Parathyroid adenoma (tissue), 2 donors: ENCODE results near the gene FUT1.
"Not testable (repeated sequence)": the region's sequence is repeated elsewhere in the genome, so short reads cannot be mapped to it uniquely, and the experiment has no call there.

Experiments
- H2AFZ ChIP-seq: fragments of 300-600 bp; sonication (generic); one replicate; pipeline ENCODE4 v1.7.0; 2017; ENCODE audit warnings: antibody characterized with exemption, mild to moderate bottlenecking
- H3K27ac ChIP-seq: fragments of 300-600 bp; sonication (generic); one replicate; pipeline ENCODE4 v1.7.0; 2017
- H3K27me3 ChIP-seq: fragments of 300-600 bp; sonication (generic); one replicate; pipeline ENCODE4 v1.7.0; 2017; ENCODE audit warnings: low read length; ENCODE audit not compliant: control insufficient read depth, insufficient read depth
- H3K36me3 ChIP-seq: fragments of 300-600 bp; sonication (generic); one replicate; pipeline ENCODE4 v1.7.0; 2017; ENCODE audit warnings: low read length; ENCODE audit not compliant: control insufficient read depth, insufficient read depth
- H3K4me1 ChIP-seq: fragments of 300-600 bp; sonication (generic); one replicate; pipeline ENCODE4 v1.7.0; 2017; ENCODE audit warnings: control low read depth
- H3K4me2 ChIP-seq: fragments of 300-600 bp; sonication (generic); one replicate; pipeline ENCODE4 v1.7.0; 2017; ENCODE audit warnings: low read length
- H3K4me3 ChIP-seq: fragments of 300-600 bp; sonication (generic); one replicate; pipeline ENCODE4 v1.7.0; 2017; ENCODE audit warnings: low read depth, low read length
- H3K79me2 ChIP-seq: fragments of 300-600 bp; sonication (generic); one replicate; pipeline ENCODE4 v1.7.0; 2017; ENCODE audit warnings: control low read depth
- H3K9ac ChIP-seq: fragments of 300-600 bp; sonication (generic); one replicate; pipeline ENCODE4 v1.7.0; 2017; ENCODE audit warnings: mild to moderate bottlenecking
- H3K9me3 ChIP-seq: fragments of 300-600 bp; sonication (generic); one replicate; pipeline ENCODE4 v1.7.0; 2017; ENCODE audit warnings: low read length; ENCODE audit not compliant: control insufficient read depth
- TF ChIP-seq, protein P1 (sequence below): fragments of 300-600 bp; sonication (generic); IDR thresholded peaks from one replicate; pipeline ENCODE4 v1.7.0; 2017; ENCODE audit warnings: antibody characterized with exemption, mild to moderate bottlenecking
- donor health status: primary hyperparathyroidism.

FUT1 gene

DNA sequence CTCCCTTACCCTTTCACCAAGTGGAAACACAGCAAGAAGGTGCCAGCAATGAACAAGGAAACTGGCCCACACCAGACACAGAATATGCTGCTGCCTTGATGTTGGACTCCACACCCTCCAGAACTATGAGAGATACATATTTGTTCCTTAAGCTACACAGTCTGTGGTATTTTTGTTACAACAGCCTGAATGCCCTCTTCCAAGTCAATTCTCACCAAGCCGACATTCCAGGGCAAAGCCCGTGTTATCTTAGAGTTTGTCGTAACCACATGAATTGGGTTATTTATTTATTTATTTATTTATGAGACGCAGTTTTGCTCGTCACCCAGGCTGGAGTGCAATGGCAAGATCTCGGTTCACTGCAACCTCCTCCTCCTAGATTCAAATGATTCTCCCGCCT, 17.8 kb upstream of the FUT1 start:
- Histone ChIP-seq H3K4me2 (no peak overlapping the region), H2AFZ (no peak overlapping the region), H3K27ac (no peak overlapping the region), H3K9me3 (no peaks in the 10 kb centered on the region), H3K36me3 (no peaks in the 10 kb centered on the region), H3K4me1 (no peaks in the 10 kb centered on the region), H3K4me3 (no peak overlapping the region), H3K27me3 (no peaks in the 10 kb centered on the region), H3K79me2 (no peaks in the 10 kb centered on the region), H3K9ac (no peak overlapping the region)
- TF ChIP-seq, protein P1, sequence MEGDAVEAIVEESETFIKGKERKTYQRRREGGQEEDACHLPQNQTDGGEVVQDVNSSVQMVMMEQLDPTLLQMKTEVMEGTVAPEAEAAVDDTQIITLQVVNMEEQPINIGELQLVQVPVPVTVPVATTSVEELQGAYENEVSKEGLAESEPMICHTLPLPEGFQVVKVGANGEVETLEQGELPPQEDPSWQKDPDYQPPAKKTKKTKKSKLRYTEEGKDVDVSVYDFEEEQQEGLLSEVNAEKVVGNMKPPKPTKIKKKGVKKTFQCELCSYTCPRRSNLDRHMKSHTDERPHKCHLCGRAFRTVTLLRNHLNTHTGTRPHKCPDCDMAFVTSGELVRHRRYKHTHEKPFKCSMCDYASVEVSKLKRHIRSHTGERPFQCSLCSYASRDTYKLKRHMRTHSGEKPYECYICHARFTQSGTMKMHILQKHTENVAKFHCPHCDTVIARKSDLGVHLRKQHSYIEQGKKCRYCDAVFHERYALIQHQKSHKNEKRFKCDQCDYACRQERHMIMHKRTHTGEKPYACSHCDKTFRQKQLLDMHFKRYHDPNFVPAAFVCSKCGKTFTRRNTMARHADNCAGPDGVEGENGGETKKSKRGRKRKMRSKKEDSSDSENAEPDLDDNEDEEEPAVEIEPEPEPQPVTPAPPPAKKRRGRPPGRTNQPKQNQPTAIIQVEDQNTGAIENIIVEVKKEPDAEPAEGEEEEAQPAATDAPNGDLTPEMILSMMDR = no peak

DNA sequence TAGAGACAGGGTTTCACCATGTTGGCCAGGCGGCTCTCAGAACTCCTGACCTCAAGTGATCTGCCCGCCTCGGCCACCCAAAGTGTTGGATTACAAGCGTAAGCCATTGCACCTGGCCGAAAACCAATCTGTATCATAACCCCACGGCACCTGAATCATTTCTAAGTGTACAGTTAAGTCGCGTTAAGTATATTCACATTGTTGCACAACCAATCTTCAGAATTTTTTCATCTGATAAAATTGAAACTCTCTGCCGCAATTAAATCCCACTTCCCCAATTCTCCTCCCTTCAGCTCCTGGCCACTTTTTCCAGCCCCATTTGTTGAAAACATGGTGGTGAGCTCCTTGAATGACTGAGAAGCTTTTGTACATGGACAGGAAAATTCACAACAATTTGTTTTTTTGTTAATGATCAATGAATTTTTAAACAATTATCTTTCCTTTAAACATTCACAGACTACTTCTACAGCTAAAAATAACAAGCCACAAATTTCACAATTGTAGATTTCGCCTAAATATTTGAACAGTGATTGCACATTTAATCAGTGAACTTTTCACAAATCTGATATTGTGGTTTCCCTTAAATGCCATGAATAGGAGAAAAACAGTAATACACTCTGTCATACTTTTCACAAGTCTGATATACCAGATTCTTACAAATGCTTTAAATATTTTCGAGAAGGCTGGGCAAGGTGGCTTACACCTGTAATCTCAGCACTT, 16.7 kb upstream of the FUT1 start:
- Histone ChIP-seq H3K36me3 (no peaks in the 10 kb centered on the region), H2AFZ (no peak overlapping the region), H3K9ac (no peak overlapping the region), H3K79me2 (no peaks in the 10 kb centered on the region), H3K4me2 (no peak overlapping the region), H3K27ac (no peak overlapping the region), H3K27me3 (no peaks in the 10 kb centered on the region), H3K4me1 (no peaks in the 10 kb centered on the region), H3K9me3 (no peaks in the 10 kb centered on the region), H3K4me3 (no peak overlapping the region)
- TF ChIP-seq, protein P1 = no peak

DNA sequence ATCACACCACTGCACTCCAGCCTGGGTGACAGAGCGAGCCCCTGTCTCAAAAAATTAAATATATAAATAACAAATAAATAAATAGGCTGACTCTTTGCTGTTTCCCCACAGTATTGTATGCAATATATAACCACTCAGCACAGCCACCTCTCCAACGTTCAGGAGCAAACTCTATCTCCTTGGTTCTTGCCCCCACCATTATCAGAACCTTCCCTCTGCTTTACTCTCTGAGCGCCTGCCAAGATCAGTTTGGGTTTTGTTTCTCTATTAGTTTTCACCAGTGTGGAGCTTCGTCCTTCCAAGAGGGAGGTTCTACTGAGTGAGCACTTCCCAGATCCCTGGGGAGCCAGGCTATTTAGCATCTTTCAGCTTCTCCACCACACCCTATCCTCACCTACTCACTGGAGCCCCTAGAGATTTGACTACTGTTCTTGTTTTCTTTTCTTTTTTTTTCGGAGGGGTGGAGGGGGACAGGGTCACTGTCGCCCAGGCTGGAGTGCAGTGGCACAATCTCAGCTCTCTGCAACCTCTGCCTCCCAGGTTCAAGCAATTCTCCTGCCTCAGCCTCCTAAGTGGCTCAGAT, 15.8 kb upstream of the FUT1 start:
- H3K4me3 ChIP-seq, H3K4me1 ChIP-seq, H3K79me2 ChIP-seq, H2AFZ ChIP-seq, H3K27ac ChIP-seq, H3K27me3 ChIP-seq, H3K4me2 ChIP-seq, H3K9ac ChIP-seq, H3K36me3 ChIP-seq, H3K9me3 ChIP-seq: not testable (repeated sequence)

DNA sequence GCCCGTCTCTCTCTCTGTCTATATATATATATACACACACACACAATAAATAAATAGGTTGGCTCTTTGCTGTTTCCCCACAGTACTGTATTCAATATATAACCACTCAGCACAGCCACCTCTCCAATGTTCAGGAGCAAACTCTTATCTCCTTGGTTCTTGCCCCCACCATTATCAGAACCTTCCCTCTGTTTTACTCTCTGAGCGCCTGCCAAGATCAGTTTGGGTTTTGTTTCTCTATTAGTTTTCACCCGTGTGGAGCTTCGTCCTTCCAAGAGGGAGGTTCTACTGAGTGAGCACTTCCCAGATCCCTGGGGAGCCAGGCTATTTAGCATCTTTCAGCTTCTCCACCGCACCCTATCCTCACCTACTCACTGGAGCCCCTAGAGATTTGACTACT, 13.4 kb upstream of the FUT1 start:
- H3K79me2 ChIP-seq, H3K4me3 ChIP-seq, H3K4me2 ChIP-seq, H3K27me3 ChIP-seq, H3K27ac ChIP-seq, H3K4me1 ChIP-seq, H3K9me3 ChIP-seq, H2AFZ ChIP-seq, H3K9ac ChIP-seq, H3K36me3 ChIP-seq: not testable (repeated sequence)

GRCh38 chr19:48760504-48761205, 8.2 kb upstream of the FUT1 start:
- peak overlapping the region; percentile 62 for H3K27ac ChIP-seq
- TF ChIP-seq, protein P1 = no peak
- H3K36me3 ChIP-seq = no peaks in the 10 kb centered on the region
- H3K9me3 ChIP-seq = no peaks in the 10 kb centered on the region
- H3K4me2 ChIP-seq = no peak overlapping the region
- no peaks in the 10 kb centered on the region for H3K4me1 ChIP-seq
- no peak overlapping the region for H3K9ac ChIP-seq
- no peaks in the 10 kb centered on the region for H3K27me3 ChIP-seq
- H3K4me3 ChIP-seq = no peak overlapping the region
- H2AFZ ChIP-seq = no peak overlapping the region
- H3K79me2 ChIP-seq = no peaks in the 10 kb centered on the region
